Adrenal gland (tissue), 5 donors: ENCODE measurements around the gene CADPS.

Source experiments
- POLR2A ChIP-seq, 2 donors: fragments of 450-650 bp; IDR thresholded peaks; one replicate each; pipeline ENCODE4 v1.6.1; 2017; ENCODE audit warnings: antibody characterized with exemption in 2 of 2, mild to moderate bottlenecking in 2 of 2, moderate library complexity in 1 of 2
- TF ChIP-seq, protein P1 (sequence below), 6 experiments: fragments of 450-650 bp in 4 of 6; fragments of 200-600 bp in 2 of 6; sonication (generic) in 1 of 6; IDR thresholded peaks; 1 replicate in 5 of 6; 2 replicates in 1 of 6; pipeline versions ENCODE4 v1.5.1 to v1.8.0; 2016 to 2021; ENCODE audit warnings: antibody characterized with exemption in 6 of 6, mild to moderate bottlenecking in 2 of 6, moderate library complexity in 1 of 6
- donor health status: DM: no; HTN: no; CAD: no.

GRCh38 chr3:62712746-62713145 lies 162.5 kb downstream of the CADPS start:
- TF ChIP-seq, protein P1, sequence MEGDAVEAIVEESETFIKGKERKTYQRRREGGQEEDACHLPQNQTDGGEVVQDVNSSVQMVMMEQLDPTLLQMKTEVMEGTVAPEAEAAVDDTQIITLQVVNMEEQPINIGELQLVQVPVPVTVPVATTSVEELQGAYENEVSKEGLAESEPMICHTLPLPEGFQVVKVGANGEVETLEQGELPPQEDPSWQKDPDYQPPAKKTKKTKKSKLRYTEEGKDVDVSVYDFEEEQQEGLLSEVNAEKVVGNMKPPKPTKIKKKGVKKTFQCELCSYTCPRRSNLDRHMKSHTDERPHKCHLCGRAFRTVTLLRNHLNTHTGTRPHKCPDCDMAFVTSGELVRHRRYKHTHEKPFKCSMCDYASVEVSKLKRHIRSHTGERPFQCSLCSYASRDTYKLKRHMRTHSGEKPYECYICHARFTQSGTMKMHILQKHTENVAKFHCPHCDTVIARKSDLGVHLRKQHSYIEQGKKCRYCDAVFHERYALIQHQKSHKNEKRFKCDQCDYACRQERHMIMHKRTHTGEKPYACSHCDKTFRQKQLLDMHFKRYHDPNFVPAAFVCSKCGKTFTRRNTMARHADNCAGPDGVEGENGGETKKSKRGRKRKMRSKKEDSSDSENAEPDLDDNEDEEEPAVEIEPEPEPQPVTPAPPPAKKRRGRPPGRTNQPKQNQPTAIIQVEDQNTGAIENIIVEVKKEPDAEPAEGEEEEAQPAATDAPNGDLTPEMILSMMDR (IDR thresholded peaks at IDR 0.05), result no peak
- no peak for TF ChIP-seq POLR2A (IDR thresholded peaks at IDR 0.05)
